GM18505 (cell line): ENCODE data around the gene SH3BP1.

Experiments
- ATAC-seq: cut with Tn5 transposase; IDR thresholded peaks from one replicate; pipeline ENCODE4 v1.9.1; 2021; ENCODE audit not compliant: unreplicated experiment
- POLR2A ChIP-seq: IDR thresholded peaks from 4 replicates; pipeline ENCODE4 v1.6.1; 2011; ENCODE audit warnings: borderline replicate concordance; ENCODE audit not compliant: insufficient read depth, insufficient read length; ENCODE audit errors: extremely low read depth

SH3BP1 gene

DNA sequence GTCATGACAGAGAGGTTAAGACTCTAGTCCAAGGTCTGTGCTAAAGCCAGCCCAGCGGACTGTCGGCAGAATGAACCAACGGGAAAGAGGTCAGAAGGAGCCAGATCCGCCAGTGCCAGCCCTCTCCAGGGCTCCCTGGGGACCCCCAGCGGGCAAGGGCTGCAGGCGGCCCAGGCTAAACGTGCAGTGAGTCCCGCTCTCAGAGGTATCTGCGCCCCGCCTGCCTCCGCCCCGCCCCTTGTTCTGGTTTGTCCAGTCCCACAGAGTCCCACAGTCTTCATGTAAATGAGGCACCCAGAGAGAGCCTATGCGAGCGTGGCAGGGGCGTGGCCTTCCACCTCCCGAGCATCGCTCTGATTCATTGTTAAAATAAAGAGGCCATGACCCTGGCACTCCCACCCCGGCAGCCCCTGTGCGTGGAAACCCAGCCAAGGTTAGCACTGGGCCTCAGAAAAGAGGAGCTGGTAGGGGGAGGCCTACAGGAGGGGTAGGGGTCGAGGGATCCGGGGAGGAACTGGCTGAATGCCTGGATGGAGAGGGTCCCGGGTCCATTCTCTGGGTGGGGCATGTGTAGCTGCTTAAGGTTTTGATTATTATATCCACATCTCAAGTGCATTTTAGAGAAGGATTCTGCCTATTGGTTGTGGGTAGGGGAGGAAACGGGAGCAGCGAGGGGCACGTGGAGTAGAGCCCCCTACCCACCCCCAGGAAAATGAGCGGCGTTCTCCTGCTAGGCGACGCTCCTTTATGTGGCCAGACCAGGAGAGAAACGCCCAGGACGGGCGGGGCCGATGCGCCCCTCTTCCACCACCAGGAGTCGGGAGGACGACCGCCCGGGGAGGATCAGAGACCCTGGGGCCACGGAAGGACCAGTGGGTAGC lies 57.4 kb downstream of the SH3BP1 start, which contains the start of gene TRIOBP:
Gene TRIOBP, plus strand, starts transcription at position 392 of the 881 bp plus-strand sequence. CDS start 4,318 bp downstream, outside the sequence.
- TF ChIP-seq POLR2A, result no peak
- peak; percentile 83 for ATAC-seq

DNA sequence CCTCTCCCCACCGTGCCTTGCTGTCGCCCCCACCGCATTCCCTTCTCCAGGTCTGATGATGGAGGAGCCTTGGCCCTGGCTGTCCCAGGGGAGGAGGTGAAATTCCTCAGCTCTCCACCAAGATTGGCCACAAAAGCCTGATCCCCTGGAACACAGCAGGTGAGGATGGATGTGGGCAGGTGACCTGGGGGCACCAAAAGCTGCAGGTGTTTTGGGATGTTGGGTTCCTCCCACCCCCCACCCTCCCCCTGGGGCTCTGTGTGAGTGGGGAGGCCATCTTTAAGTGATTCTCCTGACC lies 58.0 kb downstream of the SH3BP1 start:
- no peak for TF ChIP-seq POLR2A
- no peak for ATAC-seq

DNA sequence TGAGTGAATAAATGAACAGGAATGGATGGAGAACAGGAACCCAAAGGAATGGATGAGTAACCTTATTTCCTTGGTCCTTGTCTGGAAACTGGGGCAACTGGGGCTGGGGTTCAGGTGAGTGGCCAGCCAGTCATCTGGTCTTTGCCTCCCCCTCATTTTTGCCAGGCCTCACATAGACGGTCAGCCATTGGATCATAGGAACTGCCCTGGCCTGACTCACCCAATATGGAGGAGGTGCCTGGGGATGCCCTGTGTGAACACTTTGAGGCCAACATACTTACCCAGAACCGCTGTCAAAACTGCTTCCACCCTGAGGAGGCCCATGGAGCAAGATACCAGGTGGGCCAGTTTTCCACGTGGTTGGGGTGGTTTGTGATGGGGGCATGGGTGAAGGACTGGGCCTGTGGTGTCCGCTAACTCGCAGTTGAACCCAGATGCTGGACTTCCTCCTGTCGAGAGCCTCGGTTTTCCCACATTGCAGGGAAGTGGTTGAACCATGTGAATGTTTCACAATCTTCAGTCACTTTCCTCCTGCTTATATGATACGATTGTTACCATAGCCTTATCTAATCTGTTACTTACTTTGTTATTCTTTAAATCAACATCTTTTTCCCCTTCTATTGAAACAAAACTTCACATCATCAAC lies 61.8 kb downstream of the SH3BP1 start:
- ATAC-seq, result no peak

DNA sequence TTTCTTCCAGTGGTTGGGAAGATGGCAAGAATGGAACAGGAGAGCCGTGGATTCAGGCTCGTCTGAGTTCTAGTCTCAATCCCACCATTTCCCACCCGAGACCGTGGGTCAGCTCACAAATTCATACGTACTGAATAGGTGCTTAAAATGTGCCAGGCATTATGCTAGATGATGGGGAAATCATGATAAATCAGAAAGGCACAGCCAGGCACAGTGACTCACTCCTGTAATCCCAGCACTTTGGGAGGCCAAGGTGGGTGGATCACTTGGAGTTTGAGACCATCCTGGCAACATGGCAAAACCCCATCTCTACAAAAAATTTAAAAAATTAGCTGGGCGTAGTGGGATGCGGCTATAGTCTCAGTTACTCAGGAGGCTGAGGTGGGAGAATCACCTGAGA lies 64.4 kb downstream of the SH3BP1 start:
- no peak for TF ChIP-seq POLR2A
- no peak for ATAC-seq

More for the DNA sequence above, 61.8 kb downstream of the SH3BP1 start:
- no peak for TF ChIP-seq POLR2A

DNA sequence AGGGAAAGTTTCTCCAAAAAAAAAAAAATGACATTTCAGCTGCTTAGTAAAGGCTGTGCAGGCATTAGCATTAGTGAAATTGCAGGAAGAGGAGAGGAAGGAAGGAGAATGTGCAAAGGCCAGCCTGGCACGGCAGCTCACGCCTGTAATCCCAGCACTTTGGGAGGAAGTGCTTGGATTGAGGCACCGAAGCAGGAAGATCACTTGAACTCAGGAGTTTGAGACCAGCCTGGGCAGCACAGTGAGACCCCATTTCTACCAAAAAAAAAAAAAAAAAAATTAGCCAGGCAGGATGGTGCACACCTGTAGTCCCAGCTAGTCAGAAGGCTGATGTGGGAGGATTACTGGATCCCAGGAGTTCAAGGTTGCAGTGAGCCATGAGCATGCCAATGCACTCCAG lies 65.2 kb downstream of the SH3BP1 start:
- ATAC-seq, result no peak

DNA sequence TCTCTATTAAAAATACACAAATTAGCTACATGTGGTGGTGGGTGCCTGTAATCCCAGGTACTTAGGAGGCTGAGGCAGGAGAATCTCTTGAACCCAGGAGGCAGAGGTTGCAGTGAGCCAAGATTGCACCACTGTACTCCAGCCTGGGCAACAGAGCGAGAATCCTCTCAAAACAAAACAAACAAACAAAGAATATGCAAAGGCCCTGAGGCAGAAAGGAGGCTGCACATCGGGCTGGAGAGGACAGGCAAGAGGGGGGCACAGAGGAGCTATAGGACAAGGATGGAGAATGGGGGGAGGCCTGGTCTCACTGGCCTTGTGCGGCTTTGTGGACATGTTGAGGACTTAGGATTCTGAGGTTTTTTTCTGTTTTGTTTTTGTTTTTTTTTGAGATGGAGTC lies 65.7 kb downstream of the SH3BP1 start:
- no peak for ATAC-seq
- no peak for TF ChIP-seq POLR2A

More for the DNA sequence above, 65.2 kb downstream of the SH3BP1 start:
- TF ChIP-seq POLR2A, result no peak
